SK-N-SH (cell line): ENCODE measurements around the gene WWOX.

ENCODE experiments used
- CTCF ChIP-seq: fragments of 200-600 bp; sonication (generic); IDR thresholded peaks from 2 replicates; pipeline ENCODE4 v1.6.1; 2017; ENCODE audit warnings: antibody characterized with exemption, mild to moderate bottlenecking, moderate library complexity
- EZH2phosphoT487 ChIP-seq: fragments of 200-600 bp; sonication (generic); IDR thresholded peaks from 2 replicates; pipeline ENCODE4 v1.6.1; 2017; ENCODE audit warnings: low read depth, mixed run types, mild to moderate bottlenecking, antibody characterized with exemption, moderate library complexity, borderline replicate concordance
- JUND ChIP-seq: IDR thresholded peaks from 2 replicates; pipeline ENCODE4 v1.4.0; 2012
- MXI1 ChIP-seq: IDR thresholded peaks from 2 replicates; pipeline ENCODE4 v1.6.1; 2012; ENCODE audit warnings: mild to moderate bottlenecking, low read depth, low read length, improper control_type of control experiment
- POLR2AphosphoS5 ChIP-seq: IDR thresholded peaks from 2 replicates; pipeline ENCODE4 v1.6.1; 2012; ENCODE audit warnings: low read depth, low read length
- SIN3A ChIP-seq: IDR thresholded peaks from 2 replicates; pipeline ENCODE4 v1.6.1; 2012; ENCODE audit warnings: low read depth, mild to moderate bottlenecking, low read length, moderate library complexity, borderline replicate concordance
- TAF1 ChIP-seq: IDR thresholded peaks from 2 replicates; pipeline ENCODE4 v1.6.1; 2012; ENCODE audit warnings: low read depth, mild to moderate bottlenecking, low read length, moderate library complexity, borderline replicate concordance
- USF2 ChIP-seq: fragments of 150-350 bp; IDR thresholded peaks from 2 replicates; pipeline ENCODE4 v1.6.1; 2017; ENCODE audit warnings: antibody characterized with exemption, low read length, low read depth, borderline replicate concordance
- YY1 ChIP-seq: IDR thresholded peaks from 2 replicates; pipeline ENCODE4 v1.4.0; 2012; ENCODE audit warnings: low read depth, mild to moderate bottlenecking
- TF ChIP-seq, protein P1 (sequence below): IDR thresholded peaks from 2 replicates; pipeline ENCODE4 v1.6.1; 2012; ENCODE audit warnings: mild to moderate bottlenecking, low read depth, low read length, moderate library complexity

GRCh38 chr16:78955206-78955605 is 855.8 kb downstream of the WWOX start:
- TF ChIP-seq EZH2phosphoT487 (no peak), MXI1 (no peak), USF2 (no peak), CTCF (no peak), YY1 (no peak), POLR2AphosphoS5 (no peak), SIN3A (no peak), JUND (no peak), TAF1 (no peak)
- TF ChIP-seq, protein P1, sequence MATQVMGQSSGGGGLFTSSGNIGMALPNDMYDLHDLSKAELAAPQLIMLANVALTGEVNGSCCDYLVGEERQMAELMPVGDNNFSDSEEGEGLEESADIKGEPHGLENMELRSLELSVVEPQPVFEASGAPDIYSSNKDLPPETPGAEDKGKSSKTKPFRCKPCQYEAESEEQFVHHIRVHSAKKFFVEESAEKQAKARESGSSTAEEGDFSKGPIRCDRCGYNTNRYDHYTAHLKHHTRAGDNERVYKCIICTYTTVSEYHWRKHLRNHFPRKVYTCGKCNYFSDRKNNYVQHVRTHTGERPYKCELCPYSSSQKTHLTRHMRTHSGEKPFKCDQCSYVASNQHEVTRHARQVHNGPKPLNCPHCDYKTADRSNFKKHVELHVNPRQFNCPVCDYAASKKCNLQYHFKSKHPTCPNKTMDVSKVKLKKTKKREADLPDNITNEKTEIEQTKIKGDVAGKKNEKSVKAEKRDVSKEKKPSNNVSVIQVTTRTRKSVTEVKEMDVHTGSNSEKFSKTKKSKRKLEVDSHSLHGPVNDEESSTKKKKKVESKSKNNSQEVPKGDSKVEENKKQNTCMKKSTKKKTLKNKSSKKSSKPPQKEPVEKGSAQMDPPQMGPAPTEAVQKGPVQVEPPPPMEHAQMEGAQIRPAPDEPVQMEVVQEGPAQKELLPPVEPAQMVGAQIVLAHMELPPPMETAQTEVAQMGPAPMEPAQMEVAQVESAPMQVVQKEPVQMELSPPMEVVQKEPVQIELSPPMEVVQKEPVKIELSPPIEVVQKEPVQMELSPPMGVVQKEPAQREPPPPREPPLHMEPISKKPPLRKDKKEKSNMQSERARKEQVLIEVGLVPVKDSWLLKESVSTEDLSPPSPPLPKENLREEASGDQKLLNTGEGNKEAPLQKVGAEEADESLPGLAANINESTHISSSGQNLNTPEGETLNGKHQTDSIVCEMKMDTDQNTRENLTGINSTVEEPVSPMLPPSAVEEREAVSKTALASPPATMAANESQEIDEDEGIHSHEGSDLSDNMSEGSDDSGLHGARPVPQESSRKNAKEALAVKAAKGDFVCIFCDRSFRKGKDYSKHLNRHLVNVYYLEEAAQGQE, result no peak
